ENCODE data around the gene KIF1C.
A peak's percentile ranks its signal among the peaks of the same experiment; 100 is the strongest.
"Not testable (repeated sequence)": the region's sequence is repeated elsewhere in the genome, so short reads cannot be mapped to it uniquely, and the experiment has no call there.

The KIF1C gene

GRCh38 chr17:5002121-5002788 lies 4.5 kb downstream of the KIF1C start:
- DNase-seq (ENCODE audit: insufficient read length, low spot score) (no peak), FAIRE-seq (no peak)
- TF ChIP-seq POLR2A (IDR thresholded peaks at IDR 0.05; ENCODE audit: low read depth, low read length) = no peak

GRCh38 chr17:5003214-5003867 lies 5.6 kb downstream of the KIF1C start:
- FAIRE-seq (no peak), DNase-seq (ENCODE audit: insufficient read length, low spot score) (no peak)
- no peak for TF ChIP-seq POLR2A (IDR thresholded peaks at IDR 0.05; ENCODE audit: low read depth, low read length)

- no peak for TF ChIP-seq POLR2A (IDR thresholded peaks at IDR 0.05; ENCODE audit: low read depth, low read length)
- DNase-seq (ENCODE audit: insufficient read length, low spot score) (peak; percentile 71), FAIRE-seq (no peak)
Measured at GRCh38 chr17:5011928-5012327, 14.2 kb downstream of the KIF1C start.

- no peak for TF ChIP-seq POLR2A (IDR thresholded peaks at IDR 0.05; ENCODE audit: low read depth, low read length)
- DNase-seq (ENCODE audit: insufficient read length, low spot score) = no peak
- FAIRE-seq = no peak
Measured at GRCh38 chr17:5014357-5014756, 16.6 kb downstream of the KIF1C start.

- TF ChIP-seq POLR2A (IDR thresholded peaks at IDR 0.05; ENCODE audit: low read depth, low read length) = no peak
- DNase-seq (ENCODE audit: insufficient read length, low spot score) (peak; percentile 57), FAIRE-seq (no peak)
Measured at GRCh38 chr17:5019475-5019956, 21.8 kb downstream of the KIF1C start.

- FAIRE-seq = no peak
Measured at GRCh38 chr17:5020502-5021023, 22.8 kb downstream of the KIF1C start.

GRCh38 chr17:5022171-5022711 lies 24.5 kb downstream of the KIF1C start:
- FAIRE-seq = no peak
- no peak for DNase-seq (ENCODE audit: insufficient read length, low spot score)
- no peak for TF ChIP-seq POLR2A (IDR thresholded peaks at IDR 0.05; ENCODE audit: low read depth, low read length)

More at GRCh38 chr17:5020502-5021023, 22.8 kb downstream of the KIF1C start:
- TF ChIP-seq POLR2A (IDR thresholded peaks at IDR 0.05; ENCODE audit: low read depth, low read length) = no peak
- no peak for DNase-seq (ENCODE audit: insufficient read length, low spot score)

- FAIRE-seq = no peak
- DNase-seq (ENCODE audit: insufficient read length, low spot score) = no peak
- TF ChIP-seq POLR2A (IDR thresholded peaks at IDR 0.05; ENCODE audit: low read depth, low read length) = no peak
Measured at GRCh38 chr17:5023588-5024147, 25.9 kb downstream of the KIF1C start.

GRCh38 chr17:5024604-5025003 lies 26.9 kb downstream of the KIF1C start:
- FAIRE-seq (no peak), DNase-seq (ENCODE audit: insufficient read length, low spot score) (no peak)
- no peak for TF ChIP-seq POLR2A (IDR thresholded peaks at IDR 0.05; ENCODE audit: low read depth, low read length)

GRCh38 chr17:5027299-5027698 lies 29.5 kb downstream of the KIF1C start:
- TF ChIP-seq POLR2A (IDR thresholded peaks at IDR 0.05; ENCODE audit: low read depth, low read length) = no peak
- DNase-seq (ENCODE audit: insufficient read length, low spot score) (no peak), FAIRE-seq (no peak)

GRCh38 chr17:5027916-5028315 lies 30.2 kb downstream of the KIF1C start:
- no peak for TF ChIP-seq POLR2A (IDR thresholded peaks at IDR 0.05; ENCODE audit: low read depth, low read length)
- no peak for FAIRE-seq
- no peak for DNase-seq (ENCODE audit: insufficient read length, low spot score)

- not testable (repeated sequence) for FAIRE-seq
Measured at GRCh38 chr17:5030168-5030567, 32.4 kb downstream of the KIF1C start.

GRCh38 chr17:5031365-5032082 lies 33.8 kb downstream of the KIF1C start:
- no peak for FAIRE-seq
- TF ChIP-seq POLR2A (IDR thresholded peaks at IDR 0.05; ENCODE audit: low read depth, low read length) = no peak
- DNase-seq (ENCODE audit: insufficient read length, low spot score) = peak; percentile 84

More at GRCh38 chr17:5030168-5030567, 32.4 kb downstream of the KIF1C start:
- DNase-seq (ENCODE audit: insufficient read length, low spot score) = not testable (repeated sequence)

GRCh38 chr17:5032865-5033264 lies 35.1 kb downstream of the KIF1C start:
- TF ChIP-seq POLR2A (IDR thresholded peaks at IDR 0.05; ENCODE audit: low read depth, low read length) = no peak
- no peak for FAIRE-seq
- DNase-seq (ENCODE audit: insufficient read length, low spot score) = no peak
